PC-9 (cell line): ENCODE results near the gene ZNF618. TPM values are rescaled to one million over a fixed set of nuclear protein-coding genes. Genes with fewer than 3 reads are reported as not detected.

Experiments
- BruUV-seq: library from RNA; stranded (reverse); fragments of 400-500 nt; replicated peaks from 2 replicates; lab custom pipeline; 2021; lab: Mats Ljungman, UMichigan
- CTCF ChIA-PET: fragments of 300-600 bp; sonication (Branson Sonifier 250); formaldehyde crosslinking; loops from one replicate; lab custom pipeline; 2022; ENCODE audit warnings: antibody characterized with exemption; lab: Charles Lee
- POLR2A ChIA-PET: fragments of 300-600 bp; sonication (Branson Sonifier 250); formaldehyde crosslinking; loops from one replicate; lab custom pipeline; 2022; ENCODE audit warnings: antibody characterized with exemption; ENCODE audit not compliant: unreplicated experiment; lab: Charles Lee
- DNase-seq, 2 experiments: peaks; one replicate each; pipeline versions ENCODE4 v3.0.0 to v3.0.0-alpha.2; 2015 to 2022; ENCODE audit warnings: mixed read lengths in 1 of 2
- H2AFZ ChIP-seq: fragments of 200-600 bp; sonication (generic); 2 replicates; pipeline ENCODE4 v1.8.1; 2017; ENCODE audit warnings: antibody characterized with exemption
- H3F3A ChIP-seq: fragments of 200-600 bp; sonication (generic); 2 replicates; pipeline ENCODE4 v1.8.1; 2017; ENCODE audit warnings: antibody characterized with exemption, mild to moderate bottlenecking, low read depth; ENCODE audit not compliant: insufficient read depth
- H3K27ac ChIP-seq: fragments of 200-600 bp; sonication (generic); 2 replicates; pipeline ENCODE4 v1.6.1; 2016; ENCODE audit warnings: mixed run types
- H3K27me3 ChIP-seq: fragments of 200-600 bp; sonication (generic); 2 replicates; pipeline ENCODE4 v1.6.1; 2016; ENCODE audit warnings: low read depth, mixed run types; ENCODE audit not compliant: insufficient read depth
- H3K36me3 ChIP-seq: fragments of 200-600 bp; sonication (generic); 2 replicates; pipeline ENCODE4 v1.6.1; 2016; ENCODE audit warnings: low read depth, mixed run types
- H3K4me1 ChIP-seq: fragments of 200-600 bp; sonication (generic); replicated peaks from 2 replicates; pipeline ENCODE4 v1.6.1; 2016; ENCODE audit warnings: mixed run types; ENCODE audit not compliant: insufficient read depth
- H3K4me2 ChIP-seq: fragments of 200-600 bp; sonication (generic); 2 replicates; pipeline ENCODE4 v1.6.1; 2017; ENCODE audit warnings: mixed run types
- H3K4me3 ChIP-seq: fragments of 200-600 bp; sonication (generic); 2 replicates; pipeline ENCODE4 v1.6.1; 2016; ENCODE audit warnings: mixed run types
- H3K79me2 ChIP-seq: fragments of 200-600 bp; sonication (generic); 2 replicates; pipeline ENCODE4 v1.6.1; 2017; ENCODE audit warnings: low read depth, mixed run types
- H3K9me2 ChIP-seq: fragments of 200-600 bp; sonication (generic); 2 replicates; pipeline ENCODE4 v1.8.1; 2017; ENCODE audit warnings: mild to moderate bottlenecking; ENCODE audit not compliant: insufficient read depth
- H3K9me3 ChIP-seq: fragments of 200-600 bp; sonication (generic); 2 replicates; pipeline ENCODE4 v1.8.1; 2016; ENCODE audit warnings: low read depth; ENCODE audit not compliant: insufficient read depth
- H4K20me1 ChIP-seq: fragments of 200-600 bp; sonication (generic); 2 replicates; pipeline ENCODE4 v1.8.1; 2017; ENCODE audit not compliant: insufficient read depth
- EZH2 ChIP-seq: fragments of 200-600 bp; sonication (generic); IDR thresholded peaks from 2 replicates; pipeline ENCODE4 v1.8.0; 2017; ENCODE audit warnings: antibody characterized with exemption, low read depth
- intact Hi-C: fragments of 100-400 bp; cut with micrococcal nuclease; formaldehyde crosslinking; loops from one replicate; pipeline ENCODE4 v1.10.0; 2022; ENCODE audit not compliant: unreplicated experiment
- total RNA-seq: library from RNA; stranded (reverse); gene quantifications from 2 replicates; pipeline ENCODE4 v1.2.3, GENCODE V29; 2021
- TF ChIP-seq, protein P1 (sequence below): fragments of 200-600 bp; sonication (generic); conservative IDR thresholded peaks from 2 replicates; pipeline ENCODE4 v1.6.1; 2017; ENCODE audit warnings: mixed run types, antibody characterized with exemption, mild to moderate bottlenecking, moderate library complexity

ZNF618 gene
- total RNA-seq, 1 experiment from 2014 or later: 0.20 TPM

DNA sequence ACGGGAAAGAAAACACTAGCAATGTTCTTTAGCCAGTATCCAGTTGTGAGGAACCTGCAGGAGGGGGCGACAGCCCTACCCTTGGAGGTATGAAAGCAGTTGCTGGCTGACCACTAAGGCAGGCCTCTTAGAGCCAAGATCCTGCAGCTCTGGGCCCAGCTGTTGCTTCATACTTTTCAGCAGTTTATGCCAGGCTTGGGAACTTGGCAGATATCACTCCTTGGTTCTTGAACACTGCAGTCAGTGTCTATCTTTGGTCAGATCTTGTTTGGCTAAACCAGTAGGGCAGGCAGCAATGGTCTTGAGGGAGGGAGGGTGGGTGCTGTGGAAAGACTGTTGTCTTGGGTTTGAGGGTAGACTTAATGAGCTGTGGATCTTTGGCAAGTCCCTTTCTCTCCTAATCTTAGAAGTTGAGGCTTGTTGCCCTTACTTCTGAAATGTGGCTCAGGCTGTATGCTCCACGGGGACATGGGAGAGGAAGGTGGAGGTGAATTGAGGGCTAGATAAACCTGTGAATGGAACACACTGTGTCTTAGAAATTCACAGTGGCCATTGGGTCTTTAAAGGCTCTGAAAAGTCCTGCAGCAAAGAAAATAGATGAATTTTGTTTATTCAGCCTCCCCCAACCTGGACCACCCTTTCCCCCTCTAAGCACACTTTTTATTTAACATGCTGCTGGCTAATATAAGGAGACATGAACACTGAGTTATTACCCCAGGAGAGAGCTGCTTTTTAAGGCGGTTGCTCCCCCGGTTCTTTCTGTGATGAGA, 37.5 kb downstream of the ZNF618 start:
- no peak for DNase-seq
- intact Hi-C loops: no loop called here
- Histone ChIP-seq H3K4me3 (no peak overlapping the region), H2AFZ (no peak overlapping the region), H3K4me1 (no peaks in the 10 kb centered on the region), H3K9me3 (no peaks in the 10 kb centered on the region), H3F3A (no peaks in the 10 kb centered on the region), H3K9me2 (no peaks in the 10 kb centered on the region), H3K4me2 (no peak overlapping the region), H4K20me1 (no peaks in the 10 kb centered on the region), H3K27ac (no peak overlapping the region), H3K36me3 (no peaks in the 10 kb centered on the region), H3K27me3 (peaks cover 95% of the 10 kb centered on the region), H3K79me2 (no peaks in the 10 kb centered on the region)
- BruUV-seq: no TSS peak
- CTCF ChIA-PET: no interaction called here
- POLR2A ChIA-PET: no interaction called here
- TF ChIP-seq, protein P1, sequence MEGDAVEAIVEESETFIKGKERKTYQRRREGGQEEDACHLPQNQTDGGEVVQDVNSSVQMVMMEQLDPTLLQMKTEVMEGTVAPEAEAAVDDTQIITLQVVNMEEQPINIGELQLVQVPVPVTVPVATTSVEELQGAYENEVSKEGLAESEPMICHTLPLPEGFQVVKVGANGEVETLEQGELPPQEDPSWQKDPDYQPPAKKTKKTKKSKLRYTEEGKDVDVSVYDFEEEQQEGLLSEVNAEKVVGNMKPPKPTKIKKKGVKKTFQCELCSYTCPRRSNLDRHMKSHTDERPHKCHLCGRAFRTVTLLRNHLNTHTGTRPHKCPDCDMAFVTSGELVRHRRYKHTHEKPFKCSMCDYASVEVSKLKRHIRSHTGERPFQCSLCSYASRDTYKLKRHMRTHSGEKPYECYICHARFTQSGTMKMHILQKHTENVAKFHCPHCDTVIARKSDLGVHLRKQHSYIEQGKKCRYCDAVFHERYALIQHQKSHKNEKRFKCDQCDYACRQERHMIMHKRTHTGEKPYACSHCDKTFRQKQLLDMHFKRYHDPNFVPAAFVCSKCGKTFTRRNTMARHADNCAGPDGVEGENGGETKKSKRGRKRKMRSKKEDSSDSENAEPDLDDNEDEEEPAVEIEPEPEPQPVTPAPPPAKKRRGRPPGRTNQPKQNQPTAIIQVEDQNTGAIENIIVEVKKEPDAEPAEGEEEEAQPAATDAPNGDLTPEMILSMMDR: no peak
- no peak for TF ChIP-seq EZH2

DNA sequence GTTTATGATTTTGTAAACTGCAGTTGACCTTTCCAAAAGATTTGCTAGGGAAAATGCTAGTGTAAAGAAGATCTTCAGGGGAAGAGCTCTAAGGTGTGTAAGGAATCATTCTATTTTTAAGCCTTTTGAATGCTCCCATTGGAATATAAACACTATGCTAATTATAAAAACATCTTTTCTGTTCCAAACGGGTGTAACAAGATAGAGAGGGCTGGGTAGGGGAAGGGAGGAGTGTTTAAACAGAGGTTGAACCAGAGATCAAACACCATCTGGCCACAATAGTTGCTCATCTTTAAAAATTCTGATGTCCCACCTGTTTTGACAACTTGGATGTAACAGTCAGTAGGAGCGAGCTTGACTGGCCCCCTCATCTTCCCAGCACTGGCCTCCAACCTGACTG, 38.4 kb downstream of the ZNF618 start:
- Histone ChIP-seq H3K27me3 (peaks cover 95% of the 10 kb centered on the region), H3K36me3 (no peaks in the 10 kb centered on the region), H3F3A (no peaks in the 10 kb centered on the region), H4K20me1 (no peaks in the 10 kb centered on the region), H3K9me3 (no peaks in the 10 kb centered on the region), H3K4me1 (no peaks in the 10 kb centered on the region), H3K9me2 (no peaks in the 10 kb centered on the region), H3K4me2 (no peak overlapping the region), H3K27ac (no peak overlapping the region), H3K4me3 (no peak overlapping the region), H3K79me2 (no peaks in the 10 kb centered on the region), H2AFZ (no peak overlapping the region)
- DNase-seq: no peak
- CTCF ChIA-PET: no interaction called here
- TF ChIP-seq EZH2: no peak
- TF ChIP-seq, protein P1: no peak
- BruUV-seq: no TSS peak
- POLR2A ChIA-PET: no interaction called here
- intact Hi-C loops: no loop called here

DNA sequence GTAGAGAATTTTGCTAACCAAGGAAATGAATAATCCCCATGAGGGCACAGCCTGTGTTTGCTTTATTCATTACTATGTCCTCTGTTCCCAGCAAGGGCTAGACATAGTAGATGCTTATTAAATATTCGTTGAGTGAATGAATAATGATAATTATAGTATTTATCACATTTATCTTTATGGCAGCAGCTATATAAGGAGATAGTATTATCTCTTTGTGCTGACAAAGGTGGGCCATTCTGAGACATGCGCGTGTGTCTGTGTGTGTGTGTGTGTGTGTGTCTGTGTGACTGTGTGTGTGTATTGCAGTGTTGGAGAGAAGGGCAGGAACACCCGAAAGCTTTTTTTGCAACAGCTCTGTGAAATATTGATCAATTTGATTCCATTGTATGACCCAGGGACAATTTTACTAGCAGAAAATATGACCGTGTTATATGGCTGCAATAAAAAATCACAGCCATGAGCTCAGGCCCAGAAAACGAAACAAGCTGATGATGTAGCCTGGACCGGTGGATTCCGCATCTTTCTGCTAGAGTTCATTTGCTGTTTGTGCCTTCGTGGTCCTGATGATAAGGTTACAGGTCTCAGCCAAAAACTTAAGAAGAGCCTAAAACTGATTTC, 39.8 kb downstream of the ZNF618 start:
- H3K4me3 ChIP-seq: no peak overlapping the region
- no peaks in the 10 kb centered on the region for H3K4me1 ChIP-seq
- no peak for DNase-seq
- no peak overlapping the region for H3K27ac ChIP-seq
- BruUV-seq: no TSS peak
- H3K27me3 ChIP-seq: peaks cover 95% of the 10 kb centered on the region
- no peaks in the 10 kb centered on the region for H4K20me1 ChIP-seq
- H3K9me3 ChIP-seq: no peaks in the 10 kb centered on the region
- ChIA-PET POLR2A (no interaction called here), CTCF (no interaction called here)
- no peak overlapping the region for H3K4me2 ChIP-seq
- no peaks in the 10 kb centered on the region for H3K9me2 ChIP-seq
- no peaks in the 10 kb centered on the region for H3F3A ChIP-seq
- no peak for TF ChIP-seq EZH2
- TF ChIP-seq, protein P1: no peak
- no peaks in the 10 kb centered on the region for H3K36me3 ChIP-seq
- no peaks in the 10 kb centered on the region for H3K79me2 ChIP-seq
- intact Hi-C loops: no loop called here
- H2AFZ ChIP-seq: no peak overlapping the region
